Stomach (tissue), 4 donors: Measurements from ENCODE around the gene ABR.

Experiments
- EP300 ChIP-seq: sonication (generic); formaldehyde crosslinking; IDR thresholded peaks from one replicate; pipeline ENCODE4 v1.6.1; 2017; ENCODE audit warnings: antibody characterized with exemption
- POLR2A ChIP-seq, 4 donors: fragments of 450-650 bp; IDR thresholded peaks; one replicate each; pipeline ENCODE4 v1.6.1; 2016; ENCODE audit warnings: antibody characterized with exemption in 4 of 4, control low read depth in 2 of 4, mild to moderate bottlenecking in 1 of 4, moderate library complexity in 1 of 4
- POLR2AphosphoS5 ChIP-seq, 3 donors: sonication (generic); formaldehyde crosslinking; IDR thresholded peaks; one replicate each; pipeline ENCODE4 v1.6.1; 2016; ENCODE audit warnings: antibody characterized with exemption in 3 of 3
- TF ChIP-seq, protein P1 (sequence below), 7 experiments: fragments of 450-650 bp in 4 of 7; fragments of 200-600 bp in 3 of 7; sonication (generic) in 3 of 7; IDR thresholded peaks; one replicate each; pipeline ENCODE4 v1.5.1; 2016 to 2019; ENCODE audit warnings: antibody characterized with exemption in 7 of 7, control low read depth in 2 of 7, mild to moderate bottlenecking in 1 of 7

DNA sequence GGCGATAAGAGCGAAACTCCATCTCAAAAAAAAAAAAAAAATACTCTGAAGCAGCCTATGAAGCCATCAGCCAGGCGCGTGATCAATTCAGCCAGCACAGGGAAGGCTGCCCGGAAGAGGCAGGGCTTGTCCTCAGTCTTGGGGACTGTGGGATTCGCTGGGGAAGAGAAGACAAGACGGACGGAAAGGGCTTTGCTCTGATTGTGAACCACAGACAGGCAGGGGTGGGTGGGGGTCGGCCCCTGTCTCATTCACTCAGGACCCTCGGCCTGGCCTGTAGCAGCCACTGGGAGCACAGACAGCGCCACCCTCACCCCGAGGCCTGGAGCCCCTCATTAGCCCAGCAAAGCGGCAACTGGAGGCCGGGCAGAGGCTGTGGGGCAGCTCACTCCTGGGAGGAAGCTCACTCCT lies 37.2 kb downstream of the ABR start:
- TF ChIP-seq, protein P1, sequence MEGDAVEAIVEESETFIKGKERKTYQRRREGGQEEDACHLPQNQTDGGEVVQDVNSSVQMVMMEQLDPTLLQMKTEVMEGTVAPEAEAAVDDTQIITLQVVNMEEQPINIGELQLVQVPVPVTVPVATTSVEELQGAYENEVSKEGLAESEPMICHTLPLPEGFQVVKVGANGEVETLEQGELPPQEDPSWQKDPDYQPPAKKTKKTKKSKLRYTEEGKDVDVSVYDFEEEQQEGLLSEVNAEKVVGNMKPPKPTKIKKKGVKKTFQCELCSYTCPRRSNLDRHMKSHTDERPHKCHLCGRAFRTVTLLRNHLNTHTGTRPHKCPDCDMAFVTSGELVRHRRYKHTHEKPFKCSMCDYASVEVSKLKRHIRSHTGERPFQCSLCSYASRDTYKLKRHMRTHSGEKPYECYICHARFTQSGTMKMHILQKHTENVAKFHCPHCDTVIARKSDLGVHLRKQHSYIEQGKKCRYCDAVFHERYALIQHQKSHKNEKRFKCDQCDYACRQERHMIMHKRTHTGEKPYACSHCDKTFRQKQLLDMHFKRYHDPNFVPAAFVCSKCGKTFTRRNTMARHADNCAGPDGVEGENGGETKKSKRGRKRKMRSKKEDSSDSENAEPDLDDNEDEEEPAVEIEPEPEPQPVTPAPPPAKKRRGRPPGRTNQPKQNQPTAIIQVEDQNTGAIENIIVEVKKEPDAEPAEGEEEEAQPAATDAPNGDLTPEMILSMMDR (IDR thresholded peaks at IDR 0.05): no peak
- TF ChIP-seq POLR2A (IDR thresholded peaks at IDR 0.05) (no peak), EP300 (no peak), POLR2AphosphoS5 (IDR thresholded peaks at IDR 0.05) (no peak)
